ENCODE data around the gene NKAIN2. TPM values are rescaled to one million over a fixed set of nuclear protein-coding genes. Genes with fewer than 3 reads are reported as not detected.

NKAIN2 gene
- polyA plus RNA-seq, 1 of the 3 experiments (the other 2 are of a cell fraction): not detected

- no peak overlapping the region for H3K4me3 ChIP-seq (ENCODE audit: low read depth in 2 of 2, low read length in 1 of 2)
- no peaks in the 10 kb centered on the region for H3K9me2 ChIP-seq
- no peaks in the 10 kb centered on the region for H3K4me1 ChIP-seq (ENCODE audit: control insufficient read depth in 1 of 2, insufficient read depth in 2 of 2, low read depth in 1 of 2, low read length in 1 of 2)
- H3K4me2 ChIP-seq: no peak overlapping the region
- H3F3A ChIP-seq (replicated peaks; ENCODE audit: insufficient read depth): no peaks in the 10 kb centered on the region
- H3K79me2 ChIP-seq (ENCODE audit: insufficient read depth): no peaks in the 10 kb centered on the region
- H2AFZ ChIP-seq (ENCODE audit: low read depth): no peak overlapping the region
- TF ChIP-seq JUND (IDR thresholded peaks at IDR 0.05) (no peak), POLR2AphosphoS5 (IDR thresholded peaks at IDR 0.05; ENCODE audit: low read depth, low read length) (no peak), RFX5 (IDR thresholded peaks at IDR 0.05; ENCODE audit: low read length) (no peak), USF2 (IDR thresholded peaks at IDR 0.05; ENCODE audit: borderline replicate concordance, low read depth, low read length) (no peak)
- H3K9me3 ChIP-seq: no peaks in the 10 kb centered on the region
- POLR2A ChIA-PET: no interaction called here
- H4K20me1 ChIP-seq (ENCODE audit: insufficient read depth): no peaks in the 10 kb centered on the region
- no peaks in the 10 kb centered on the region for H3K27me3 ChIP-seq (ENCODE audit: insufficient read depth)
- H3K27ac ChIP-seq (ENCODE audit: low read depth in 2 of 2, low read length in 1 of 2): no peak overlapping the region
- DNase-seq: no peak
- CTCF ChIA-PET: no interaction called here
- H3K9ac ChIP-seq: no peak overlapping the region
- H3K36me3 ChIP-seq (replicated peaks in 1 of 2; ENCODE audit: control insufficient read depth in 1 of 2, insufficient read depth in 2 of 2, low read length in 1 of 2): no peaks in the 10 kb centered on the region
These were observed 564.5 kb downstream of the NKAIN2 start for GRCh38 chr6:124368131-124368530.

GRCh38 chr6:124371974-124372475 lies 568.4 kb downstream of the NKAIN2 start:
- Histone ChIP-seq H2AFZ (ENCODE audit: low read depth) (no peak overlapping the region), H4K20me1 (ENCODE audit: insufficient read depth) (no peaks in the 10 kb centered on the region), H3K79me2 (ENCODE audit: insufficient read depth) (no peaks in the 10 kb centered on the region), H3K4me2 (no peak overlapping the region), H3F3A (replicated peaks; ENCODE audit: insufficient read depth) (no peaks in the 10 kb centered on the region), H3K4me3 (ENCODE audit: low read depth in 2 of 2, low read length in 1 of 2) (no peak overlapping the region), H3K4me1 (ENCODE audit: control insufficient read depth in 1 of 2, insufficient read depth in 2 of 2, low read depth in 1 of 2, low read length in 1 of 2) (no peaks in the 10 kb centered on the region), H3K9ac (no peak overlapping the region), H3K9me3 (no peaks in the 10 kb centered on the region), H3K36me3 (replicated peaks in 1 of 2; ENCODE audit: control insufficient read depth in 1 of 2, insufficient read depth in 2 of 2, low read length in 1 of 2) (no peaks in the 10 kb centered on the region), H3K27me3 (ENCODE audit: insufficient read depth) (no peaks in the 10 kb centered on the region), H3K9me2 (no peaks in the 10 kb centered on the region), H3K27ac (ENCODE audit: low read depth in 2 of 2, low read length in 1 of 2) (no peak overlapping the region)
- ChIA-PET CTCF (no interaction called here), POLR2A (no interaction called here)
- WGBS (ENCODE audit: low lambda C conversion rate): 1% methylated on average over 2 of the region's 2 CpGs
- no peak for DNase-seq
- TF ChIP-seq SIN3A (IDR thresholded peaks at IDR 0.05; ENCODE audit: borderline replicate concordance, low read depth, low read length): no peak

GRCh38 chr6:124373386-124373785 lies 569.7 kb downstream of the NKAIN2 start:
- H3K9me2 ChIP-seq: no peaks in the 10 kb centered on the region
- no peak overlapping the region for H3K4me2 ChIP-seq
- DNase-seq: no peak
- TF ChIP-seq EP300 (IDR thresholded peaks at IDR 0.05; ENCODE audit: borderline replicate concordance in 1 of 2, low read depth in 1 of 2, low read length in 1 of 2): no peak
- no peak for TF ChIP-seq TAF1 (IDR thresholded peaks at IDR 0.05; ENCODE audit: borderline replicate concordance, low read depth, low read length)
- TF ChIP-seq REST (IDR thresholded peaks at IDR 0.05; ENCODE audit: low read depth, low read length): no peak
- no peak for TF ChIP-seq TCF12 (IDR thresholded peaks at IDR 0.05)
- TF ChIP-seq POLR2AphosphoS5 (IDR thresholded peaks at IDR 0.05; ENCODE audit: low read depth, low read length): no peak
- no peak for TF ChIP-seq USF2 (IDR thresholded peaks at IDR 0.05; ENCODE audit: borderline replicate concordance, low read depth, low read length)
- TF ChIP-seq NFIC (IDR thresholded peaks at IDR 0.05; ENCODE audit: borderline replicate concordance): no peak
- no peaks in the 10 kb centered on the region for H3F3A ChIP-seq (replicated peaks; ENCODE audit: insufficient read depth)
- H3K9me3 ChIP-seq: no peaks in the 10 kb centered on the region
- no peak overlapping the region for H2AFZ ChIP-seq (ENCODE audit: low read depth)
- no peaks in the 10 kb centered on the region for H3K36me3 ChIP-seq (replicated peaks in 1 of 2; ENCODE audit: control insufficient read depth in 1 of 2, insufficient read depth in 2 of 2, low read length in 1 of 2)
- no peak overlapping the region for H3K4me3 ChIP-seq (ENCODE audit: low read depth in 2 of 2, low read length in 1 of 2)
- WGBS (ENCODE audit: low lambda C conversion rate): 0% methylated on average over 1 of the region's 1 CpG
- no peak overlapping the region for H3K27ac ChIP-seq (ENCODE audit: low read depth in 2 of 2, low read length in 1 of 2)
- ChIA-PET POLR2A (no interaction called here), CTCF (no interaction called here)
- H3K27me3 ChIP-seq (ENCODE audit: insufficient read depth): no peaks in the 10 kb centered on the region
- H3K9ac ChIP-seq: no peak overlapping the region
- no peaks in the 10 kb centered on the region for H3K79me2 ChIP-seq (ENCODE audit: insufficient read depth)
- no peaks in the 10 kb centered on the region for H3K4me1 ChIP-seq (ENCODE audit: control insufficient read depth in 1 of 2, insufficient read depth in 2 of 2, low read depth in 1 of 2, low read length in 1 of 2)
- H4K20me1 ChIP-seq (ENCODE audit: insufficient read depth): no peaks in the 10 kb centered on the region

Measured in SK-N-SH (cell line).